DND-41 (cell line): ENCODE data around the gene TTLL5.

Source experiments
- ATAC-seq: fragments of 200-7000 bp; cut with Tn5 transposase; 3 replicates; pipeline ENCODE4 v1.9.1; 2021; ENCODE audit warnings: low read depth; ENCODE audit not compliant: insufficient read depth
- DNase-seq: peaks from one replicate; pipeline ENCODE4 v3.0.0-alpha.2; 2020
- H2AFZ ChIP-seq: 2 replicates; pipeline ENCODE4 v1.6.0; 2012; ENCODE audit warnings: low read depth, low read length
- H3K27ac ChIP-seq: 2 replicates; pipeline ENCODE4 v1.5.1; 2012; ENCODE audit warnings: low read length, inconsistent platforms
- H3K27me3 ChIP-seq: fragments of 200-600 bp; sonication (generic); 2 replicates; pipeline ENCODE4 v1.6.0; 2012; ENCODE audit warnings: low read length, mild to moderate bottlenecking, inconsistent platforms; ENCODE audit not compliant: insufficient read depth, poor library complexity
- H3K36me3 ChIP-seq: 2 replicates; pipeline ENCODE4 v1.5.1; 2012; ENCODE audit warnings: low read length, inconsistent platforms; ENCODE audit not compliant: insufficient read depth
- H3K4me1 ChIP-seq: 2 replicates; pipeline ENCODE4 v1.5.1; 2012; ENCODE audit warnings: mild to moderate bottlenecking, low read length; ENCODE audit not compliant: insufficient read depth
- H3K4me2 ChIP-seq: 2 replicates; pipeline ENCODE4 v1.6.0; 2012; ENCODE audit warnings: mild to moderate bottlenecking, moderate library complexity, low read length, inconsistent platforms; ENCODE audit not compliant: insufficient read depth
- H3K4me3 ChIP-seq, 2 experiments: fragments of 200-600 bp in 1 of 2; shearing (Covaris generic) in 1 of 2; 2 replicates each; pipeline ENCODE4 v1.5.1; 2012 to 2016; ENCODE audit warnings: inconsistent platforms in 2 of 2, low read length in 2 of 2, mild to moderate bottlenecking in 2 of 2, low read depth in 1 of 2, moderate library complexity in 1 of 2
- H3K79me2 ChIP-seq: 2 replicates; pipeline ENCODE4 v1.6.0; 2012; ENCODE audit warnings: low read length, inconsistent platforms; ENCODE audit not compliant: insufficient read depth
- H3K9ac ChIP-seq: 2 replicates; pipeline ENCODE4 v1.6.0; 2012; ENCODE audit warnings: low read depth, mild to moderate bottlenecking, inconsistent platforms, low read length, moderate library complexity
- H3K9me3 ChIP-seq: 2 replicates; pipeline ENCODE4 v1.5.1; 2012; ENCODE audit warnings: low read length, moderate library complexity, mild to moderate bottlenecking, inconsistent platforms; ENCODE audit not compliant: insufficient read depth, severe bottlenecking
- H4K20me1 ChIP-seq: 2 replicates; pipeline ENCODE4 v1.6.0; 2012; ENCODE audit warnings: low read length; ENCODE audit not compliant: insufficient read depth
- CTCF ChIP-seq: IDR thresholded peaks from 2 replicates; pipeline ENCODE4 v1.5.1; 2012; ENCODE audit warnings: borderline replicate concordance, low read length, moderate library complexity, mild to moderate bottlenecking; ENCODE audit not compliant: poor library complexity, severe bottlenecking; ENCODE audit errors: extremely low read depth
- EZH2 ChIP-seq: IDR thresholded peaks from 3 replicates; pipeline ENCODE4 v1.6.1; 2012; ENCODE audit warnings: borderline replicate concordance, low read depth, mild to moderate bottlenecking, moderate library complexity, low read length, inconsistent platforms; ENCODE audit not compliant: severe bottlenecking

Gene TTLL5

DNA sequence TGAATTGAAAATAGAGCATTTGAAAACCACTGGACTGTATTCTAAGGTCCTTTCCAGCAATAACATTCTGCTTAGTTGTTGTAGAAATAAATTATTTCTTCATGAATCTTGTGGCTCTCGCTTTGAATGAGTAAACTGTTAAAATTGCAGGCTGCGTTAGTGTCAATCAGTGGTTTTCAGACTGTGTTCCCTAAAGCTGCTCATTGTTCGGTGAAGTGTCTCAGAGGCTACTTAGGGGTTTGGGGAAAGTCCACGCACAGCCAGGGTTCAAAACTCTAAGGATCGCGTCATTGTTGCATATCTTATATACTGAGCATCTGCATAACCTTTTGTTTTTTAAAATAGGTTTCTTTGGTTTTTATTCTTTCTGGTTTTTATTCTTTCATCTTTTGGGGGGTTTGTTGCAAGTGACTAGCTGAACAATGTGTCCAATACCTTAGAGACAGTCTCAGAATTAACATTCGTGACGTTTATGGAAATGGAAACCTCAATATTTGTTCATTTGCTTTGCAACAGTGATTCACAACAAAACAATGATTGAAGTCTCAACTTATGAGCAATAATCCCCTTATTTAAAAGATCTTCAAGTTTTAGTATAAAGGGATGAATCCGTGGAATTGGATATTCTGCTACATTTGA, 108.1 kb downstream of the TTLL5 start:
- no peaks in the 10 kb centered on the region for H4K20me1 ChIP-seq
- no peak overlapping the region for H3K9ac ChIP-seq
- no peak overlapping the region for H2AFZ ChIP-seq
- H3K27ac ChIP-seq = no peak overlapping the region
- ATAC-seq = no peak
- H3K79me2 ChIP-seq = no peaks in the 10 kb centered on the region
- no peak overlapping the region for H3K4me3 ChIP-seq
- no peaks in the 10 kb centered on the region for H3K4me1 ChIP-seq
- no peaks in the 10 kb centered on the region for H3K27me3 ChIP-seq
- peaks cover 31% of the 10 kb centered on the region for H3K36me3 ChIP-seq
- DNase-seq = no peak
- TF ChIP-seq CTCF (no peak), EZH2 (no peak)
- no peaks in the 10 kb centered on the region for H3K9me3 ChIP-seq
- H3K4me2 ChIP-seq = no peak overlapping the region

DNA sequence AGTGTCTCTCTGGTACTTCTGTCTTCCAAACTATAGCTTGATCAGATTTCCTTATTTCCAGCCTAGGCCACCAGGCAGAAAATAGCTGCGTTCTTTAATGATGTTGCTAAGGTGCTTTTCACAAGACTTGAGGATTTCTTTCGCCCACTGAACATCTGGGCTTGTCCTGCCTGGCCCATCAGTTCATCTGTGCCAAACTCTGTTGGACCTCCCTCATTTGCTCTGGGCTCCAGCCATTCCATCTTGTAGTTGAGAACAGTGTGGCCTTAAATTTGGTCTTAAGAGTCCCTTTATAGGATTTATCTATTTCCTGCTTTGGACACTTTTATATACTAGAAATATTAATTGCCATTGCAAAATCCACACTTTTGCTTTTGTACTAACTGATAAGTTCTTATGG, 109.6 kb downstream of the TTLL5 start:
- Histone ChIP-seq H3K9me3 (no peaks in the 10 kb centered on the region), H3K36me3 (peaks cover 36% of the 10 kb centered on the region), H3K27ac (no peak overlapping the region), H3K4me1 (no peaks in the 10 kb centered on the region), H2AFZ (no peak overlapping the region), H3K9ac (no peak overlapping the region), H3K4me2 (no peak overlapping the region), H3K79me2 (no peaks in the 10 kb centered on the region), H3K4me3 (no peak overlapping the region), H4K20me1 (no peaks in the 10 kb centered on the region), H3K27me3 (no peaks in the 10 kb centered on the region)
- no peak for TF ChIP-seq CTCF
- TF ChIP-seq EZH2 = no peak
- DNase-seq = no peak
- ATAC-seq = no peak

DNA sequence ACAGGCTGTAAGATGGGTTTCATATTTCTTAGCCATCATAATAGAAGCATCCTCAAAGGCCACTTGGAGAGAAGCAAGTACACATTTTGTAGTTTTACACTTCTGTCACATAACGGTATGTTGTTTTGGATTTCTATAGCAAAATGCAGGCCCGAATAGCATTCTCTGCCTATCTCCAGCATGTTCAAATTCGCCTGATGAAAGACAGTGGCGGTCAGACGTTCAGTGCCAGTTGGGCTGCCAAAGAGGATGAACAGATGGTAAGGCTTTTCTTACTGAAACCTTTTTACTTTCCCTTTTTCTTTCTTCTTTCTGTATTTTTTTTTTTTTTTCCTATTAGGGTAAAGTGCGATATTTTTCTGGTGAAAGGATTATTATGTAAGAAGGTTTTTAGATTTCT, 110.5 kb downstream of the TTLL5 start:
- TF ChIP-seq CTCF (no peak), EZH2 (no peak)
- no peak for ATAC-seq
- Histone ChIP-seq H4K20me1 (no peaks in the 10 kb centered on the region), H3K27ac (no peak overlapping the region), H3K9ac (no peak overlapping the region), H3K9me3 (no peaks in the 10 kb centered on the region), H3K4me3 (no peak overlapping the region), H3K36me3 (peaks cover 35% of the 10 kb centered on the region), H3K4me2 (no peak overlapping the region), H3K79me2 (no peaks in the 10 kb centered on the region), H3K4me1 (no peaks in the 10 kb centered on the region), H2AFZ (no peak overlapping the region), H3K27me3 (no peaks in the 10 kb centered on the region)
- no peak for DNase-seq
